HepG2 (cell line): ENCODE data around the gene OCSTAMP. TPM values are rescaled to one million over a fixed set of nuclear protein-coding genes. Genes with fewer than 3 reads are reported as not detected.

Experiments
- DPF2 ChIP-seq: sonication (generic); formaldehyde crosslinking; IDR thresholded peaks from 2 replicates; pipeline ENCODE4 v1.4.0; 2020; ENCODE audit warnings: mild to moderate bottlenecking, low read depth, missing genetic modification reagents, borderline replicate concordance
- GATA4 ChIP-seq: sonication (generic); IDR thresholded peaks from 2 replicates; pipeline ENCODE4 v1.6.1; 2016; ENCODE audit warnings: antibody characterized with exemption, low read depth, borderline replicate concordance
- MAZ ChIP-seq, 2 experiments: sonication (generic) in 1 of 2; formaldehyde crosslinking in 1 of 2; IDR thresholded peaks; 2 replicates each; pipeline versions ENCODE4 v1.5.0 to v1.6.1; 2012 to 2020; ENCODE audit warnings: low read depth in 2 of 2, mild to moderate bottlenecking in 2 of 2, borderline replicate concordance in 1 of 2, improper control_type of control experiment in 1 of 2, low read length in 1 of 2, missing genetic modification reagents in 1 of 2, moderate library complexity in 1 of 2
- NFRKB ChIP-seq: fragments of 450-650 bp; IDR thresholded peaks from 2 replicates; pipeline ENCODE4 v1.6.1; 2017
- NFYB ChIP-seq: sonication (generic); formaldehyde crosslinking; IDR thresholded peaks from 2 replicates; pipeline ENCODE4 v1.4.0; 2020; ENCODE audit warnings: missing genetic modification reagents
- UBTF ChIP-seq: sonication (generic); formaldehyde crosslinking; IDR thresholded peaks from 2 replicates; pipeline ENCODE4 v1.4.0; 2020; ENCODE audit warnings: mild to moderate bottlenecking, missing genetic modification reagents
- ZKSCAN5 ChIP-seq: sonication (generic); formaldehyde crosslinking; IDR thresholded peaks from 2 replicates; pipeline ENCODE4 v1.5.1; 2020; ENCODE audit warnings: mild to moderate bottlenecking, missing genetic modification reagents
- ZNF138 ChIP-seq: sonication (generic); formaldehyde crosslinking; IDR thresholded peaks from 2 replicates; pipeline ENCODE4 v1.5.0; 2020; ENCODE audit warnings: mild to moderate bottlenecking, low read depth, missing genetic modification reagents
- ZNF235 ChIP-seq: sonication (generic); formaldehyde crosslinking; IDR thresholded peaks from 2 replicates; pipeline ENCODE4 v1.8.1; 2023; ENCODE audit warnings: mild to moderate bottlenecking, missing genetic modification reagents, borderline replicate concordance
- ZNF296 ChIP-seq: sonication (generic); formaldehyde crosslinking; conservative IDR thresholded peaks from 2 replicates; pipeline ENCODE4 v1.5.0; 2020; ENCODE audit warnings: mild to moderate bottlenecking, missing genetic modification reagents
- ZNF430 ChIP-seq: sonication (generic); formaldehyde crosslinking; IDR thresholded peaks from 2 replicates; pipeline ENCODE4 v1.9.0; 2021; ENCODE audit warnings: mild to moderate bottlenecking, missing genetic modification reagents
- ZNF501 ChIP-seq: sonication (generic); formaldehyde crosslinking; IDR thresholded peaks from 2 replicates; pipeline ENCODE4 v1.5.1; 2020; ENCODE audit warnings: mild to moderate bottlenecking, moderate library complexity, missing genetic modification reagents
- polyA plus RNA-seq, 8 experiments: library from polyadenylated mRNA; depleted of rRNA in 3 of 8; stranded (reverse) in 7 of 8; unstranded in 1 of 8; fragments of >200 nt; fragmentation: Illumina TruSeq in 4 of 8; extraction: Trizol in 4 of 8; gene quantifications; 2 replicates each; pipeline versions ENCODE4 v1.2.1 to v1.2.3, GENCODE V29; 2011 to 2016; ENCODE audit warnings: low read depth in 4 of 8, missing spikeins in 1 of 8, mixed read lengths in 1 of 8; ENCODE audit not compliant: insufficient read depth in 1 of 8
- total RNA-seq, 5 experiments: library from RNA; depleted of rRNA; stranded (reverse); fragments of >200 nt; fragmentation: Illumina TruSeq; extraction: Trizol; gene quantifications; 2 replicates each; pipeline ENCODE4 v1.2.3, GENCODE V29; 2016; ENCODE audit warnings: low read depth in 1 of 5
- TF ChIP-seq, protein P1 (sequence below): sonication (generic); formaldehyde crosslinking; IDR thresholded peaks from one replicate; pipeline ENCODE4 v1.5.1; 2020; ENCODE audit warnings: mild to moderate bottlenecking, missing genetic modification reagents; ENCODE audit errors: not compliant biosample characterization
- TF ChIP-seq, protein P2 (sequence below): sonication (generic); formaldehyde crosslinking; IDR thresholded peaks from 2 replicates; pipeline ENCODE4 v1.8.0; 2022; ENCODE audit warnings: mild to moderate bottlenecking, missing genetic modification reagents, moderate library complexity
- TF ChIP-seq, protein P3 (sequence below): sonication (generic); IDR thresholded peaks from 2 replicates; pipeline ENCODE4 v1.6.1; 2016; ENCODE audit warnings: low read depth, borderline replicate concordance
- TF ChIP-seq, protein P4 (sequence below): sonication (generic); formaldehyde crosslinking; IDR thresholded peaks from 2 replicates; pipeline ENCODE4 v1.5.0; 2020; ENCODE audit warnings: mild to moderate bottlenecking, low read depth, missing genetic modification reagents, borderline replicate concordance

Gene OCSTAMP
- total and polyA plus RNA-seq, 2 of the 13 experiments (the other 11 are each of a cell fraction or from before 2014, with no cell fraction given): not detected

- TF ChIP-seq, protein P1, sequence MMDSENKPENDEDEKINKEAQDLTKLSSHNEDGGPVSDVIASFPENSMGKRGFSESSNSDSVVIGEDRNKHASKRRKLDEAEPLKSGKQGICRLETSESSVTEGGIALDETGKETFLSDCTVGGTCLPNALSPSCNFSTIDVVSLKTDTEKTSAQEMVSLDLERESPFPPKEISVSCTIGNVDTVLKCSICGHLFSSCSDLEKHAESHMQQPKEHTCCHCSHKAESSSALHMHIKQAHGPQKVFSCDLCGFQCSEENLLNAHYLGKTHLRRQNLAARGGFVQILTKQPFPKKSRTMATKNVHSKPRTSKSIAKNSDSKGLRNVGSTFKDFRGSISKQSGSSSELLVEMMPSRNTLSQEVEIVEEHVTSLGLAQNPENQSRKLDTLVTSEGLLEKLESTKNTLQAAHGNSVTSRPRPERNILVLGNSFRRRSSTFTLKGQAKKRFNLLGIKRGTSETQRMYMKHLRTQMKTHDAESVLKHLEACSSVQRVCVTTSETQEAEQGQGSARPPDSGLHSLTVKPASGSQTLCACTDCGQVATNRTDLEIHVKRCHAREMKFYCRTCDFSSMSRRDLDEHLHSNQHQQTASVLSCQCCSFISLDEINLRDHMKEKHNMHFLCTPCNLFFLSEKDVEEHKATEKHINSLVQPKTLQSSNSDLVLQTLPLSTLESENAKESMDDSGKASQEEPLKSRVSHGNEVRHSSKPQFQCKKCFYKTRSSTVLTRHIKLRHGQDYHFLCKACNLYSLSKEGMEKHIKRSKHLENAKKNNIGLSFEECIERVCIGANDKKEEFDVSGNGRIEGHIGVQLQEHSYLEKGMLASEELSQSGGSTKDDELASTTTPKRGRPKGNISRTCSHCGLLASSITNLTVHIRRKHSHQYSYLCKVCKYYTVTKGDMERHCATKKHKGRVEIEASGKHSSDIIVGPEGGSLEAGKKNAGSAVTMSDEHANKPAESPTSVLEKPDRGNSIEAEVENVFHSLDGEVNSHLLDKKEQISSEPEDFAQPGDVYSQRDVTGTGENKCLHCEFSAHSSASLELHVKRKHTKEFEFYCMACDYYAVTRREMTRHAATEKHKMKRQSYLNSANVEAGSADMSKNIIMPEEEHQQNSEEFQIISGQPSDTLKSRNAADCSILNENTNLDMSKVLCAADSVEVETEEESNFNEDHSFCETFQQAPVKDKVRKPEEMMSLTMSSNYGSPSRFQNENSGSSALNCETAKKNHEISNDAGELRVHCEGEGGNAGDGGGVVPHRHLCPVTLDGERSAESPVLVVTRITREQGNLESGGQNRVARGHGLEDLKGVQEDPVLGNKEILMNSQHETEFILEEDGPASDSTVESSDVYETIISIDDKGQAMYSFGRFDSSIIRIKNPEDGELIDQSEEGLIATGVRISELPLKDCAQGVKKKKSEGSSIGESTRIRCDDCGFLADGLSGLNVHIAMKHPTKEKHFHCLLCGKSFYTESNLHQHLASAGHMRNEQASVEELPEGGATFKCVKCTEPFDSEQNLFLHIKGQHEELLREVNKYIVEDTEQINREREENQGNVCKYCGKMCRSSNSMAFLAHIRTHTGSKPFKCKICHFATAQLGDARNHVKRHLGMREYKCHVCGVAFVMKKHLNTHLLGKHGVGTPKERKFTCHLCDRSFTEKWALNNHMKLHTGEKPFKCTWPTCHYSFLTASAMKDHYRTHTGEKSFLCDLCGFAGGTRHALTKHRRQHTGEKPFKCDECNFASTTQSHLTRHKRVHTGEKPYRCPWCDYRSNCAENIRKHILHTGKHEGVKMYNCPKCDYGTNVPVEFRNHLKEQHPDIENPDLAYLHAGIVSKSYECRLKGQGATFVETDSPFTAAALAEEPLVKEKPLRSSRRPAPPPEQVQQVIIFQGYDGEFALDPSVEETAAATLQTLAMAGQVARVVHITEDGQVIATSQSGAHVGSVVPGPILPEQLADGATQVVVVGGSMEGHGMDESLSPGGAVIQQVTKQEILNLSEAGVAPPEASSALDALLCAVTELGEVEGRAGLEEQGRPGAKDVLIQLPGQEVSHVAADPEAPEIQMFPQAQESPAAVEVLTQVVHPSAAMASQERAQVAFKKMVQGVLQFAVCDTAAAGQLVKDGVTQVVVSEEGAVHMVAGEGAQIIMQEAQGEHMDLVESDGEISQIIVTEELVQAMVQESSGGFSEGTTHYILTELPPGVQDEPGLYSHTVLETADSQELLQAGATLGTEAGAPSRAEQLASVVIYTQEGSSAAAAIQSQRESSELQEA: no peak
- no peak for TF ChIP-seq NFRKB
- no peak for TF ChIP-seq ZNF138 (CRISPR knock-in tag)
- no peak for TF ChIP-seq UBTF (CRISPR knock-in tag)
- TF ChIP-seq, protein P2, sequence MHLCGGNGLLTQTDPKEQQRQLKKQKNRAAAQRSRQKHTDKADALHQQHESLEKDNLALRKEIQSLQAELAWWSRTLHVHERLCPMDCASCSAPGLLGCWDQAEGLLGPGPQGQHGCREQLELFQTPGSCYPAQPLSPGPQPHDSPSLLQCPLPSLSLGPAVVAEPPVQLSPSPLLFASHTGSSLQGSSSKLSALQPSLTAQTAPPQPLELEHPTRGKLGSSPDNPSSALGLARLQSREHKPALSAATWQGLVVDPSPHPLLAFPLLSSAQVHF (CRISPR knock-in tag): no peak
- TF ChIP-seq DPF2: no peak
- TF ChIP-seq ZNF501 (CRISPR knock-in tag): peak; percentile 25; the same call in 1 of the 2 replicates
- no peak for TF ChIP-seq ZNF296 (CRISPR knock-in tag)
- no peak for TF ChIP-seq GATA4
- TF ChIP-seq ZKSCAN5 (CRISPR knock-in tag): no peak
- TF ChIP-seq NFYB (CRISPR knock-in tag): no peak
- TF ChIP-seq ZNF235: no peak
- TF ChIP-seq, protein P3, sequence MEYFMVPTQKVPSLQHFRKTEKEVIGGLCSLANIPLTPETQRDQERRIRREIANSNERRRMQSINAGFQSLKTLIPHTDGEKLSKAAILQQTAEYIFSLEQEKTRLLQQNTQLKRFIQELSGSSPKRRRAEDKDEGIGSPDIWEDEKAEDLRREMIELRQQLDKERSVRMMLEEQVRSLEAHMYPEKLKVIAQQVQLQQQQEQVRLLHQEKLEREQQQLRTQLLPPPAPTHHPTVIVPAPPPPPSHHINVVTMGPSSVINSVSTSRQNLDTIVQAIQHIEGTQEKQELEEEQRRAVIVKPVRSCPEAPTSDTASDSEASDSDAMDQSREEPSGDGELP: peak; percentile 40; the same call in 1 of the 2 replicates
- no peak for TF ChIP-seq ZNF430 (CRISPR knock-in tag)
- TF ChIP-seq, protein P4, sequence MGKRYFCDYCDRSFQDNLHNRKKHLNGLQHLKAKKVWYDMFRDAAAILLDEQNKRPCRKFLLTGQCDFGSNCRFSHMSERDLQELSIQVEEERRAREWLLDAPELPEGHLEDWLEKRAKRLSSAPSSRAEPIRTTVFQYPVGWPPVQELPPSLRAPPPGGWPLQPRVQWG (CRISPR knock-in tag): no peak
- no peak for TF ChIP-seq MAZ (IDR thresholded peaks at IDR 0.05; ENCODE audit: borderline replicate concordance, low read depth, low read length)
- TF ChIP-seq MAZ (CRISPR knock-in tag; IDR thresholded peaks at IDR 0.05; ENCODE audit: low read depth): no peak
Observed at GRCh38 chr20:46545077-46545826, 5.2 kb downstream of the OCSTAMP start (continued).
